ENCODE results near the gene OBSL1. TPM values are rescaled to one million over a fixed set of nuclear protein-coding genes. Genes with fewer than 3 reads are reported as not detected.

The OBSL1 gene
- total RNA-seq, 2 experiments from 2014 or later: 0.16 TPM; not detected in 1

DNA sequence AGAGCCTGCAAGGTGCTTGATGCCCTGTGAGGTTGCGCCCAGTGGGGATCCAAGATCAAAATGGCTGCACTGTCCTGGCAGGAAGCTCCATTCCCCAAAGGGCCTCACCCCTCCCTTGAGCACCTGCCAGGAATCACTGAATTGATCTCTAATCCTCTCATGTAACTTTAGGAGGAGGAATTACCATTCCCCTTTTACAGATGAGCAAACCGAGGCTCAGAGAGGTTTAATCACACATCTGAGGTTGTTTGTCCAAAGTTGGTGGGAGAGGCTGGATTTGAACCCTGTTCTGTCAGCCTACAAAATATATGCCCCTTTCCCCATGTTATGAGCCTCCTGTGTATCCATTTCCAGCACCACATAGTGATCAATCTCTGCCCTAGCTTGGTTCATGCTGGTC is 46.5 kb downstream of the OBSL1 start:
- CTCF ChIA-PET: interaction anchor here (0.7 to 9.0 kb wide), 5 partner anchors 15 to 95 kb away, joined by 3 to 85 read pairs (median 5); partner anchors contain the start of genes CHPF and TMEM198
- Mint-ChIP-seq H3K27me3 (peaks cover 84% of the 10 kb centered on the region), H3K4me3 (no peak overlapping the region), H3K4me1 (peaks cover 4% of the 10 kb centered on the region), H3K9me3 (ENCODE audit: low read depth) (no peaks in the 10 kb centered on the region), H3K36me3 (no peaks in the 10 kb centered on the region), H3K27ac (no peak overlapping the region)
- DNase-seq: no peak
- ATAC-seq: no peak

DNA sequence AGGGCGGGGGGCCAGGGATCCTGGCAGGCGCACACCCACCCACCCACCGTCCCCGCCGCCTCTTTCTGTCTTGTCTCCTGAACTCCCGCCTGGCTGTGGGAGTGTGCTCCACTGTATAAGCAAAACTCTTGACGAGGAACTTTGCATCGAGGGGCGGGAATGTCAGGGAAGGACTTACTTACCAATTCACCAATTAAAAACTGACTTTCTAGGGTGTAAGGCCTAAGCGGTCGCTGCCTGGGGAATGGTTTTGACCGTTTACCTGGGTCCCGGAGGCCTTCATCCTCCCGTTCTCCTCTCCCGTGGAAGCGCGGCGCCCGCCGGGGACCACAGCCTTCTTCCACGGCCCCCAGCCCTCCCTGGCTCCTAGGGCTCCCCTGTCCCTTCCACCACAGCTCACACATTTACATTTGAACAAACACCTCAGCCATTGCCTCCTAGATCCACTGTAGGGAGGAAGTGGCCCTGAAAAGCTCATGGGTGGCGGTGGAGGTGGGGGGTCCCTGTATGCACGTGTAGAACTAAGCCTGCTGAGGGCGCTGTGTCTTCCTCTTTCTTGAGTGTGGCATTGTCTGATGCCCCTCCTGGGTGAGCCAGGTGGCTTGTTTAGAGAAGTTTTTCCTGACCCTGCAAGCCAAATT is 48.2 kb downstream of the OBSL1 start:
- Mint-ChIP-seq H3K27ac (no peak overlapping the region), H3K4me3 (no peak overlapping the region), H3K9me3 (ENCODE audit: low read depth) (no peaks in the 10 kb centered on the region)

DNA sequence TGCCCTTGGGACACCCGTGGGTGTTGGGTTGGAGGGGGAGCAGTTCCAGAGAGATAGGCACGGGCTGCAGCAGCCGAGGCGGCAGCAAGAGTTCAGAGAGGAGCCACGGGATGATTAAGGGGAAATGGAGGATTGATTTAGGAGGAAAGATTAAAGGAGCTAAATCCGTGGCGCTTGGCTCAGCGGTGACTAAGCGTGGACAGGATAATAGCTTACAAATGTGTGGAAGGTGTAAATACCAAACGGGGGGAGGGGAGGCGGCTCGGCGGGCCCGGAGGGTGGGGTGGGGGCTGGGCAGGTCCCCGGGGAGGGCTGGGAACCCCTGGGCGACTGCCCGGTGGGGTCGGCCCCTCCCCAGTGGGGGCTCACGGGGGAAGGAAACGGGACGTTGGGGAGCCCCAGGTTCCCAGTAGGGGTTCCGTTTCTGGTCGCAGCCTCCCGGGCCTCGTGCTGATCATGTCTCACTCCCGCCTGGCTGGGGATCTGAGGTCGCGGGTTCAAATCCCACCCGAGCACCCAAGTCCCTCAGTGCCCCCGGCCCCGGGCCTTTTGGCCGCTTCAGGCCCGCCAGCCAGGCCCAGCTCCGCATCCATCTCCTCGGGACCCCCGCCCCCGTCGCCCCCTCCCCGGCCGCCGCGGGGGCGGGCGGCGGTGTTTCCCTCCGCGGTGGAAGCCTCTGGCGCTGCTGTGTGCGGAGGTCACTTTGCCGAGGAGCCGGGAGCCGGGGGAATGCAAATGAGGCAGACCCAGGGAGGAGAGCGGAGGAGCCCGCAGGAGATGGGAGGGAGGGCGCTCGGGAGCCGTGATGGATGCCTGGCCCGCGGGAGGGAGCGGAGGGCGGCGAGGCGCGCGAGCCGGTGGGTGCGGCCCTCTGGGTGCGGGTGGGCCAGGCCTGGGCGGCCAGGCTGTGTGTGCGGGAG is 49.0 kb downstream of the OBSL1 start:
- no peak overlapping the region for H3K4me3 Mint-ChIP-seq
- H3K4me1 Mint-ChIP-seq: peaks cover 4% of the 10 kb centered on the region
- H3K9me3 Mint-ChIP-seq (ENCODE audit: low read depth): no peaks in the 10 kb centered on the region
- ATAC-seq (no peak), DNase-seq (no peak)
- H3K27me3 Mint-ChIP-seq: peaks cover 76% of the 10 kb centered on the region
- no peak overlapping the region for H3K27ac Mint-ChIP-seq
- CTCF ChIA-PET: interaction anchor here (1.2 to 2.7 kb wide), 7 partner anchors 8 to 120 kb away, joined by 3 to 21 read pairs (median 8); a partner anchor contains a TSS
- no peaks in the 10 kb centered on the region for H3K36me3 Mint-ChIP-seq

More for the DNA sequence above, 48.2 kb downstream of the OBSL1 start:
- CTCF ChIA-PET: interaction anchor here (1.2 to 2.3 kb wide), 5 partner anchors 18 to 121 kb away, joined by 4 to 12 read pairs (median 5); no protein-coding TSS in a partner anchor
- DNase-seq: no peak
- no peak for ATAC-seq
- no peaks in the 10 kb centered on the region for H3K36me3 Mint-ChIP-seq
- peaks cover 4% of the 10 kb centered on the region for H3K4me1 Mint-ChIP-seq
- peaks cover 79% of the 10 kb centered on the region for H3K27me3 Mint-ChIP-seq

DNA sequence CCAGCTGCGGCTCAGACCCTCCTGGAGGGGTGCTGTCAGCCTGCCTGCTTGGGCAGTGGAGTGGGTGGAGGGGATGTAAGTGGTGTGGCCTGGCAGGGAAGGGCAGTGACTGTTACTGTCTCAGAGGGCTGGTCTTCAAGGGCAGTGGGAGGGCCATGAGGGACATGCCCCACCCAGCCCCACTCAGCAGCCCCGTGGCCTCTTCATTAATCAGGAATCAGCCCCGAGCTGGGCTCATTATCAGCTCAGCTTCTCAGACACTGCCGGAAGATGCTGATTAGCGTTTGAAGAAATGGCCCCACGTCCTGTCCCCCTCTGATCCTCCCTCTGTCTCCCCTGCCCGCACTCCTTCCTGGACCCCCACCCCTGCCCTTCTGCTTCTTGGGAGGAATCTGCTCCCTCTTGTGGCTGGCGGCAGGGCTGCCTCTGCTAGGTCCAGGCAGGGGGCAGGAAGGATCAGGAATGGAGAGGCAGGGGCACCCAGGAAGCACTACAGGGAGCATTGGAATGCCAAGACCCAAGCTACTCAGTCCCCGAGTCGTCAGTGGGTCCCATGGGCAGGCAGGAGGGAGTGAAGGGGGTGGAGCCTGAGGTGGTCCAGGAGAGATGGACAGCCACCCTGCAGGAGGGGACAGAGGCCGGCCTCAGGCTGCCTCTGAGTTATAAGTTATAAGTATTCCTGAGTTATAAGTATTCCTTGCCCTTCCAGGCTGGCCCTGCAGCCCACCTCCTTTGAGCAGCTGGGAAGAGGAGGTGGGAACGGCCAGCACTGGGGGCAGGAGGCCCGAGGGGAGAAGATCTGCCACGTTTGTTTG is 50.1 kb downstream of the OBSL1 start:
- H3K9me3 Mint-ChIP-seq (ENCODE audit: low read depth): no peaks in the 10 kb centered on the region
- DNase-seq: no peak
- ATAC-seq: peak; percentile 23
- no peak overlapping the region for H3K4me3 Mint-ChIP-seq
- H3K27ac Mint-ChIP-seq: no peak overlapping the region
- H3K4me1 Mint-ChIP-seq: peaks cover 4% of the 10 kb centered on the region
- CTCF ChIA-PET: interaction anchor here (1.2 to 2.7 kb wide), 5 partner anchors 9 to 118 kb away, joined by 3 to 21 read pairs (median 9); a partner anchor contains a TSS
- peaks cover 71% of the 10 kb centered on the region for H3K27me3 Mint-ChIP-seq
- H3K36me3 Mint-ChIP-seq: no peaks in the 10 kb centered on the region

DNA sequence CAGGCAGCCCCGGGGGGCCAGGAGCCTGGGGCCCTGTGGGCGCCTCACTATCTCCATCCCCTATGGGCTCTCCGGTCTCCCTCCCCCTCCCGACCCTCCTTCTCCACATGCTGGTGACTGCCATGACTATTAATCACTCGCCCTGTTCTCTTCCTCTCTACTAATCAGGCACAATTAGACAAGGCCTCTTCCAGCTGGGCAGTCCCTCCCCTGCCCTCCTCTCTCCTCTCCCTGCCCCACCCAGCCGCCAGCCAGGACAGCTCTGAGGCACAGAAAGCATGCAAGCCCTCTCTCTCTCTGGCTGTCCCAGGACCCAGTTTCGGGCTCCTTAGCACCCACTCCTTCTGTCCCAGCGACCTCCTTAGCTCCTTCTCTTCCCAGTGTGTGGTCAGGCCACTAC is 51.3 kb downstream of the OBSL1 start:
- Mint-ChIP-seq H3K36me3 (no peaks in the 10 kb centered on the region), H3K4me3 (no peak overlapping the region), H3K27ac (no peak overlapping the region), H3K4me1 (peaks cover 4% of the 10 kb centered on the region), H3K9me3 (ENCODE audit: low read depth) (no peaks in the 10 kb centered on the region), H3K27me3 (peaks cover 71% of the 10 kb centered on the region)
- DNase-seq: no peak
- no peak for ATAC-seq
- CTCF ChIA-PET: interaction anchor here (1.2 to 2.7 kb wide), 4 partner anchors 10 to 117 kb away, joined by 3 to 21 read pairs (median 10); a partner anchor contains a TSS

DNA sequence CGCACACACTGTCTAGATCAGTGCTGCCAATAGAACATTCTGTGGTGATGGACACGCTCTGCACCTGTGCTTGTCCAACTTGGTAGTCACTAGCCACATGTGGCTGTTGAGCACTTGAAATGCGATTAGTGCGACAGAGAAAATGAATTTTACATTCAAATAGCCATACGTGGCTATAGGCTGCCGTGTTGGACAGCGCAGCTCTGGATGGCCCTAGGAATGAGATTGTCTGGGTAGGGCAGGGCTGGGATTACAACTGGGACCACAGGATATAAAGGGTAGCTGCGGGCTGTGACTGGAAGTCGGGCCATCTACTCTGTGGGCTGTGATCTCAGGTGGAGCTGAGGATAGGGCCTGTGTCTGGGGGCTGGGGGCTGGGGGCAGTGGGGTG is 51.8 kb downstream of the OBSL1 start:
- no peaks in the 10 kb centered on the region for H3K9me3 Mint-ChIP-seq (ENCODE audit: low read depth)
- CTCF ChIA-PET: interaction anchor here (1.2 to 1.5 kb wide), 4 partner anchors 9 to 24 kb away, joined by 4 to 5 read pairs (median 4); partner anchors contain the start of gene GMPPA
- peaks cover 69% of the 10 kb centered on the region for H3K27me3 Mint-ChIP-seq
- H3K27ac Mint-ChIP-seq: no peak overlapping the region
- H3K4me3 Mint-ChIP-seq: no peak overlapping the region
- peaks cover 4% of the 10 kb centered on the region for H3K4me1 Mint-ChIP-seq
- DNase-seq: no peak
- no peak for ATAC-seq
- no peaks in the 10 kb centered on the region for H3K36me3 Mint-ChIP-seq

DNA sequence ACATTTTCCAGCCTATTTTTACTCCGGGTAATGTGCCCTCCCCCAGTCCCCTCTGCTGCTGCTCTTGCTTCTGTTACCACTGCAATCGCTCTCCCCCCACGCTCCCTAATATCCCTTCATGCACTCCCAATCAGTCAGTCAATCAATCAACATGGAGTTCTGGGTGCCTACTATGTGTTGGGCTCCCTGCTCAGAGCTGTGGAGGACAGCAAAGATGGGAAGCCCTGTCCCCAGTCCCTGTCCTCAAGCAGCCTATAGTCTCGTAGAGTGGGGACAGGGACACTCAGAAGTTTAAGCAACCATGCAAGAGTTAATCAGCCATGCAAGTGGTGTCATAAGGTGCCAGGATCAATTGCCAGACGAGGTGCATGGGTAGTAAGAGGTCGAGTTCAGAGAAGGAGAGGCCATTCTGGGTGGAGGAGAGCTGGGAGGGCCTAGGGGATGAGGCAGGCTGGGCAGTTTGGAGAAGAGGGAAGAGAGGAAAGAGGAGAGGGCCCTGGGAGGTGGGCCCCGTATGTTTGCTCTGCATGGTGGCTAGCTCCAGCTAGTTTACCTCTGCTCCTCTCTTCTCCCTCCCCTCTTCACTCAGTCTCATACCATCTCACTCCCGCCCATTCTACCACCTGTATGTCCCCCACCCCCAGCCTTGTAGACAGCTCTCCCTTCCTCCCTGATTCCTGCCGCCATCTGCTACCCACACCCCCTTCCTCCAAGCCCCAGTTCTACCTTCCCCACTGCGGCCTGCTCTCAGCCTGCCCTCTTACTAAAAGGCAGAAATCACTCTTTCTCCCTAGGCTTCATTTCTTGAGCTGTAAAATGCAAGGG is 53.2 kb downstream of the OBSL1 start:
- H3K9me3 Mint-ChIP-seq (ENCODE audit: low read depth): no peaks in the 10 kb centered on the region
- H3K4me1 Mint-ChIP-seq: peaks cover 4% of the 10 kb centered on the region
- peaks cover 67% of the 10 kb centered on the region for H3K27me3 Mint-ChIP-seq
- no peak overlapping the region for H3K27ac Mint-ChIP-seq
- no peak overlapping the region for H3K4me3 Mint-ChIP-seq
- no peaks in the 10 kb centered on the region for H3K36me3 Mint-ChIP-seq
- ATAC-seq (no peak), DNase-seq (no peak)
- CTCF ChIA-PET: interaction anchor here (0.9 to 1.6 kb wide), 8 partner anchors 8 to 66 kb away, joined by 3 to 11 read pairs (median 4); partner anchors contain the start of gene GMPPA

DNA sequence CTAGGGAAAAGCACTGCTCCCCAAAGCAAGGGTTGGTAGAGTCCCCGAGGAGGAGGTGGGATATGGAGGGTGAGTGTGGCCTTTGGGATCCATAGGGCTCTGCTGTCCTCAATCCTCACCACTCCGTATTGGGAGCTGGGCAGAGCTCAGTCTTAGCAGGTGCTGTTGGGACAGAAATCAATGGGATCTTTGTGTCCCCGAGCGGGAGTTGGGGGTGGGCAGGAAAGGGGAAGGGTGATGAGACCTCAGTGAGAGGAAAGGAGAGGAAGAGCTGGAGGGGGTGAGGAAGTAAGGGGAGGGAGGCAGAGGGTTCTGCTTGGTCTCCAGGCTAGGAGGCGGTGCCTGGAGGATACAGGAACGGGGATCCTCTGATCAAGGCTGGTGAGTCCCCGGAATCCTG is 54.5 kb downstream of the OBSL1 start:
- no peak for DNase-seq
- Mint-ChIP-seq H3K36me3 (no peaks in the 10 kb centered on the region), H3K27me3 (peaks cover 67% of the 10 kb centered on the region), H3K4me3 (no peak overlapping the region), H3K9me3 (ENCODE audit: low read depth) (no peaks in the 10 kb centered on the region), H3K27ac (no peak overlapping the region), H3K4me1 (peaks cover 2% of the 10 kb centered on the region)
- no peak for ATAC-seq
- CTCF ChIA-PET: interaction anchor here (3.0 kb wide), 1 partner anchor 12 kb away, joined by 14 read pairs; no protein-coding TSS in a partner anchor

DNA sequence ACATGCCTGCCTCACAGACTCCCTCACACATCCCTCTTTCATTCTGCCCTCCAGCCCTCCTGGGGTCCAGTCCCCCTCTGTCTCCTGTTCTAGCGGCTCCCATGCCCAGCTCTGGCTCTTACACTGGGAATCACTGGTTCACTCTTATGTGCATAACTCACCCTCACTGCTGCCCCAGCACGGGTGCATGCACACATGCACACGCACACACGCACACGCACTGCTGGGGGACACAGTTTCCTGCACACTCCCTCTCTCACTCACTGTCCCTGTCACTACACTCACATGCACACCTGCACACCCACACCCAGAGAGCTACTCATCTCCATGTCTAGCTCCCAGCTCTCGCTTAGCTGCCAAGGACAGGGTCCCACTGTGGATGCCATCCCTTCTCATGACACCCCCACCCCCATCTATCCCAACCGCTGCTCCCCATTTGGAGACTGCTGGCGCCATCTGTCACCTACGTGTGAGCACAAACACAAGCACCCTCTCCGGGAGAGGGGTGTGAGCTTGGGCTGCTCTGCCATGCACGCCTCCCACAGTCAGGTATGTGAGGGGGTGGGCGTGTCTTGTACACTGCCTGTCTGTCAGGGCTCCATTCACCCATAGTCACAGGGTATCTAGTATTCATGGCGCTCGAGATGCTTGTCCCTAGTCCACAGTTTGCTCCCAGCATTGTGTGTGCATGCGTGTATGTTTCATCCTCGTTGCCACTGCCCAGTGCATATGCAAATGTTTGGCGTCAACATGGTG is 55.3 kb downstream of the OBSL1 start:
- ATAC-seq (no peak), DNase-seq (no peak)
- Mint-ChIP-seq H3K36me3 (no peaks in the 10 kb centered on the region), H3K27ac (no peak overlapping the region), H3K4me3 (no peak overlapping the region), H3K4me1 (no peaks in the 10 kb centered on the region), H3K27me3 (peaks cover 65% of the 10 kb centered on the region), H3K9me3 (ENCODE audit: low read depth) (no peaks in the 10 kb centered on the region)
- CTCF ChIA-PET: interaction anchor here (3.0 kb wide), 1 partner anchor 13 kb away, joined by 14 read pairs; no protein-coding TSS in a partner anchor

DNA sequence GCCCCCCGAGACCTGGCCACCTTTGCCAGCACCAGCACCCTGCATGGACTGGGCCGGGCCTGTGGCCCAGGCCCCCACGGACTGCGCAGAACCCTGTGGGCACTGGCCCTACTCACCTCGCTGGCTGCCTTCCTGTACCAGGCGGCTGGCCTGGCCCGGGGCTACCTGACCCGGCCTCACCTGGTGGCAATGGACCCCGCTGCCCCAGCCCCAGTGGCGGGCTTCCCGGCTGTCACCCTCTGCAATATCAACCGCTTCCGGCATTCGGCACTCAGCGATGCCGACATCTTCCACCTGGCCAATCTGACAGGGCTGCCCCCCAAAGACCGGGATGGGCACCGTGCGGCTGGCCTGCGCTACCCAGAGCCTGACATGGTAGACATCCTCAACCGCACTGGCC is 56.5 kb downstream of the OBSL1 start:
- Mint-ChIP-seq H3K4me3 (no peak overlapping the region), H3K36me3 (no peaks in the 10 kb centered on the region), H3K4me1 (peaks cover 2% of the 10 kb centered on the region), H3K9me3 (ENCODE audit: low read depth) (no peaks in the 10 kb centered on the region), H3K27ac (no peak overlapping the region), H3K27me3 (peaks cover 66% of the 10 kb centered on the region)
- ATAC-seq (no peak), DNase-seq (no peak)
- CTCF ChIA-PET: interaction anchor here (1.0 to 3.0 kb wide), 2 partner anchors 14 to 20 kb away, joined by 3 to 14 read pairs; no protein-coding TSS in a partner anchor

DNA sequence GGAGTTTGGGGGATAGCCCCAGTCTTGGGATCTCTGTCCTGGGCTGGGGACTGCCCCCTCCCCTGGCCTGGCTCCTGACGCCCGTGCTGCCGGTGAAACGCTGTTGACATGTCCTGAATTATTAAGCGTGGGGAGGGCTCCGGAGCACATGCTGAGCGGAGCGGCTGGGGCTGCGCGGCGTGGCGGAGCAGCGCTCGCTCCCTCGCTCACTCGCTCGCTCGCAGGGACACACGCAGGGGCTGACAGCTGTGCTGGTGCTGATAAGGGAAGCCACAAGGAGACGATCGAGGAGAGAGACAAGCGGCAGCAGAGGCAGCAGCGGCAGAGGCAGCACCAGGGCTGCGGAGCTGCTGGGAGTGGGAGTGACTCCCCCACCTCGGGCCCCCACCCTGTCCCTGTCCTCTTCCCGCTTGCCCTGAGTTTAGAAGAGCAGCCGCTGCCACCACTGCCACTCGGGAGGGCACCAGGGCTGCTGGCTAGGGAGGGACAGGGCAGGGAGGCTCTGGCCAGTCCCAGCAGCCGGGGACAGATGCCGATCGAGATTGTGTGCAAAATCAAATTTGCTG is 57.1 kb downstream of the OBSL1 start, which contains the start of gene ASIC4:
TSS of gene ASIC4 (plus strand) at position 287 of the 566 bp plus-strand sequence. CDS start at position 530, 243 bp downstream.
- H3K4me3 Mint-ChIP-seq: no peak within 1 kb of the TSS
- H3K4me1 Mint-ChIP-seq: peaks cover 4% of the 10 kb centered on the region
- no peaks in the 10 kb centered on the region for H3K36me3 Mint-ChIP-seq
- CTCF ChIA-PET: interaction anchor here (1.0 to 3.0 kb wide), 2 partner anchors 14 to 19 kb away, joined by 3 to 14 read pairs; no protein-coding TSS in a partner anchor
- DNase-seq (no peak), ATAC-seq (no peak)
- H3K27me3 Mint-ChIP-seq: peaks cover 67% of the 10 kb centered on the region
- H3K9me3 Mint-ChIP-seq (ENCODE audit: low read depth): no peaks in the 10 kb centered on the region
- no peak within 1 kb of the TSS for H3K27ac Mint-ChIP-seq

All from activated CD8-positive, alpha-beta memory T cell treated with anti-CD3 and anti-CD28 coated beads, Interleukin-2, amount 10 ng/mL, durations not matched to agents 7 days and 5 days (primary cell).